B cell (primary cell): ENCODE measurements around the gene FES. TPM values are rescaled to one million over a fixed set of nuclear protein-coding genes. Genes with fewer than 3 reads are reported as not detected.
A peak's percentile ranks its signal among the peaks of the same experiment; 100 is the strongest.
"Not testable (repeated sequence)": the region's sequence is repeated elsewhere in the genome, so short reads cannot be mapped to it uniquely, and the experiment has no call there.

Source experiments
- ATAC-seq: fragments of 200-7000 bp; cut with Tn5 transposase; one replicate; pipeline ENCODE4 v1.10.0; 2021; ENCODE audit warnings: low read depth, mild to moderate bottlenecking, moderate number of reproducible peaks, moderate library complexity
- CTCF ChIA-PET: fragments of 350-600 bp; sonication (Branson Sonifier 250); formaldehyde crosslinking; loops from one replicate; lab custom pipeline; 2021; ENCODE audit warnings: antibody characterized with exemption, inconsistent platforms; lab: Charles Lee
- POLR2A ChIA-PET: fragments of 350-600 bp; sonication (Branson Sonifier 250); formaldehyde crosslinking; loops from one replicate; lab custom pipeline; 2021; ENCODE audit warnings: antibody characterized with exemption; lab: Charles Lee
- DNase-seq: peaks from one replicate; pipeline ENCODE4 v3.0.0; 2013
- H2AFZ ChIP-seq: 2 replicates; pipeline ENCODE4 v1.6.1; 2012; ENCODE audit warnings: mild to moderate bottlenecking, low read depth, low read length; ENCODE audit not compliant: insufficient read depth, poor library complexity, severe bottlenecking
- H3K27ac ChIP-seq, 2 donors: 1 replicate in 1 of 2; 2 replicates in 1 of 2; pipeline ENCODE4 v1.5.1; 2012 to 2013; ENCODE audit warnings: low read length in 2 of 2, mild to moderate bottlenecking in 2 of 2, moderate library complexity in 1 of 2
- H3K27me3 ChIP-seq, 4 experiments: fragments of 200-600 bp in 1 of 4; sonication (generic) in 1 of 4; replicated peaks in 1 of 4; 1 replicate in 2 of 4; 2 replicates in 2 of 4; pipeline versions ENCODE4 v1.6.1 to v1.7.0; 2013 to 2016; ENCODE audit warnings: low read length in 3 of 4, mild to moderate bottlenecking in 2 of 4, mixed read lengths in 1 of 4, moderate library complexity in 1 of 4; ENCODE audit not compliant: insufficient read depth in 4 of 4, control insufficient read depth in 3 of 4; ENCODE audit errors: control extremely low read depth in 1 of 4
- H3K36me3 ChIP-seq, 2 experiments: replicated peaks in 1 of 2; 1 replicate in 1 of 2; 2 replicates in 1 of 2; pipeline versions ENCODE4 v1.6.1 to v1.7.1; 2013; ENCODE audit warnings: low read length in 1 of 2; ENCODE audit not compliant: insufficient read depth in 2 of 2, control insufficient read depth in 1 of 2; ENCODE audit errors: control extremely low read depth in 1 of 2, extremely low read depth in 1 of 2
- H3K4me1 ChIP-seq, 2 donors: fragments of 200-600 bp in 1 of 2; sonication (generic) in 1 of 2; 1 replicate in 1 of 2; 2 replicates in 1 of 2; pipeline versions ENCODE4 v1.5.1 to v1.6.1; 2013 to 2017; ENCODE audit warnings: low read length in 2 of 2; ENCODE audit not compliant: control insufficient read depth in 2 of 2, insufficient read depth in 2 of 2
- H3K4me2 ChIP-seq: replicated peaks from 2 replicates; pipeline ENCODE3; 2012; ENCODE audit warnings: mild to moderate bottlenecking, low read depth, low read length; ENCODE audit not compliant: poor library complexity, severe bottlenecking
- H3K4me3 ChIP-seq, 5 experiments: fragments of 200-600 bp in 1 of 5; sonication (generic) in 1 of 5; 1 replicate in 3 of 5; 2 replicates in 2 of 5; pipeline versions ENCODE4 v1.5.1 to v1.7.0; 2011 to 2016; ENCODE audit warnings: low read length in 4 of 5, mild to moderate bottlenecking in 4 of 5, low read depth in 2 of 5, control low read depth in 1 of 5, moderate library complexity in 1 of 5; ENCODE audit not compliant: insufficient read depth in 1 of 5; ENCODE audit errors: control extremely low read depth in 1 of 5, extremely low read depth in 1 of 5
- H3K79me2 ChIP-seq: fragments of 200-600 bp; sonication (generic); one replicate; pipeline ENCODE4 v1.6.0; 2016; ENCODE audit warnings: low read length; ENCODE audit not compliant: control insufficient read depth, insufficient read depth
- H3K9ac ChIP-seq: fragments of 200-600 bp; sonication (generic); 2 replicates; pipeline ENCODE4 v1.6.1; 2017; ENCODE audit warnings: mild to moderate bottlenecking, low read length, moderate library complexity
- H3K9me3 ChIP-seq, 3 donors: one replicate each; pipeline versions ENCODE4 v1.6.1 to v1.7.1; 2013; ENCODE audit warnings: low read length in 2 of 3; ENCODE audit not compliant: control insufficient read depth in 2 of 3, insufficient read depth in 1 of 3; ENCODE audit errors: control extremely low read depth in 1 of 3
- H4K20me1 ChIP-seq: 2 replicates; pipeline ENCODE4 v1.6.0; 2012; ENCODE audit warnings: mild to moderate bottlenecking, low read length; ENCODE audit not compliant: insufficient read depth, control insufficient read depth, poor library complexity, severe bottlenecking
- H3K27ac Mint-ChIP-seq: one replicate; pipeline ENCODE4 v1.8.0; 2021; ENCODE audit warnings: mixed read lengths
- H3K27me3 Mint-ChIP-seq: one replicate; pipeline ENCODE4 v1.8.0; 2021; ENCODE audit warnings: mixed read lengths
- H3K4me1 Mint-ChIP-seq: one replicate; pipeline ENCODE4 v1.8.0; 2021; ENCODE audit warnings: mixed read lengths
- H3K4me3 Mint-ChIP-seq: one replicate; pipeline ENCODE4 v1.8.0; 2021; ENCODE audit warnings: mixed read lengths
- H3K9me3 Mint-ChIP-seq: one replicate; pipeline ENCODE4 v1.8.0; 2022; ENCODE audit warnings: mixed read lengths; ENCODE audit not compliant: insufficient read depth
- EZH2 ChIP-seq: IDR thresholded peaks from 2 replicates; pipeline ENCODE4 v1.6.1; 2012; ENCODE audit warnings: borderline replicate concordance, low read depth, mild to moderate bottlenecking, moderate library complexity, low read length; ENCODE audit not compliant: insufficient read depth, poor library complexity, severe bottlenecking
- WGBS: methylation state at CpG from one replicate; pipeline ENCODE4 v1.1.5; 2013; ENCODE audit warnings: missing lambda C conversion rate; ENCODE audit not compliant: insufficient coverage; 5-methylcytosine and 5-hydroxymethylcytosine counted together
- intact Hi-C: fragments of 100-400 bp; cut with micrococcal nuclease; formaldehyde crosslinking; loops from one replicate; pipeline ENCODE4 v1.10.0; 2022
- polyA plus RNA-seq: library from polyadenylated mRNA; depleted of rRNA; stranded (reverse); fragments of >200 nt; gene quantifications from 2 replicates; pipeline ENCODE4 v1.2.3, GENCODE V29; 2012
- total RNA-seq, 2 donors: library from RNA; stranded (reverse); fragments of 120-200 nt in 1 of 2; gene quantifications; 1 replicate in 1 of 2; 2 replicates in 1 of 2; pipeline versions ENCODE4 v1.2.3 to v1.2.4, GENCODE V29; 2013 to 2022
- TF ChIP-seq, protein P1 (sequence below): fragments of 200-600 bp; IDR thresholded peaks from one replicate; pipeline ENCODE4 v1.8.0; 2022; ENCODE audit warnings: antibody characterized with exemption, mild to moderate bottlenecking

The FES gene
- total and polyA plus RNA-seq, 2 donors (not counting 1 experiment from before 2014, with no cell fraction given) = 23.9 to 31.4 TPM

DNA sequence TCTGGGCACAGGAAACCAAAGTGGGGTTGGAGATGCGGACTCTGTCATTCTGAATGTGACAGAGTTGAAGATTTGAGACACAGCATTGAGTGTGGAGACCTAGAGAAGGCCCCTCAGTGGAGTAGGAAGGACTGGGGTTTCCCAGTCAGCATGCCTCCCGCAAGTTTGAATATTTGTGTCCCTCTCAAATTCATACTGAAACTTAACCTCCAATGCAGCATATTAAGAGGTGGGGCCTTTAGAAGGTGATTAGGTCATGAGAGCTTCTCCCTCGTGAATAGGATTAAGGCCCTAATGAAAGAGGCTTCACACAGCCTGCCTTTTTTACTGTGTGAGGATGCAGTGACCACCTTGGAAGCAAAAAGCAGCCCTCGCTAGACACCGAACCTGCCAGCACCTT, 40.1 kb downstream of the FES start:
- DNase-seq (no peak), ATAC-seq (no peak)
- no peak overlapping the region for H3K27ac ChIP-seq
- no peaks in the 10 kb centered on the region for H3K79me2 ChIP-seq
- H3K9ac ChIP-seq = no peak overlapping the region
- no peak overlapping the region for H3K4me2 ChIP-seq
- ChIA-PET CTCF (interaction anchor here (4.6 kb wide), 1 partner anchor 8 kb away, joined by 40 read pairs; the partner anchor contains the start of genes HDDC3 and UNC45A), POLR2A (interaction anchor here (0.7 kb wide), 1 partner anchor 30 kb away, joined by 4 read pairs; no protein-coding TSS in a partner anchor)
- 74% methylated on average over 2 of the region's 5 CpGs for WGBS
- TF ChIP-seq EZH2 = no peak
- TF ChIP-seq, protein P1, sequence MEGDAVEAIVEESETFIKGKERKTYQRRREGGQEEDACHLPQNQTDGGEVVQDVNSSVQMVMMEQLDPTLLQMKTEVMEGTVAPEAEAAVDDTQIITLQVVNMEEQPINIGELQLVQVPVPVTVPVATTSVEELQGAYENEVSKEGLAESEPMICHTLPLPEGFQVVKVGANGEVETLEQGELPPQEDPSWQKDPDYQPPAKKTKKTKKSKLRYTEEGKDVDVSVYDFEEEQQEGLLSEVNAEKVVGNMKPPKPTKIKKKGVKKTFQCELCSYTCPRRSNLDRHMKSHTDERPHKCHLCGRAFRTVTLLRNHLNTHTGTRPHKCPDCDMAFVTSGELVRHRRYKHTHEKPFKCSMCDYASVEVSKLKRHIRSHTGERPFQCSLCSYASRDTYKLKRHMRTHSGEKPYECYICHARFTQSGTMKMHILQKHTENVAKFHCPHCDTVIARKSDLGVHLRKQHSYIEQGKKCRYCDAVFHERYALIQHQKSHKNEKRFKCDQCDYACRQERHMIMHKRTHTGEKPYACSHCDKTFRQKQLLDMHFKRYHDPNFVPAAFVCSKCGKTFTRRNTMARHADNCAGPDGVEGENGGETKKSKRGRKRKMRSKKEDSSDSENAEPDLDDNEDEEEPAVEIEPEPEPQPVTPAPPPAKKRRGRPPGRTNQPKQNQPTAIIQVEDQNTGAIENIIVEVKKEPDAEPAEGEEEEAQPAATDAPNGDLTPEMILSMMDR = no peak
- H2AFZ ChIP-seq = no peak overlapping the region
- no peaks in the 10 kb centered on the region for H3K9me3 Mint-ChIP-seq
- peaks cover 5 to 20% of the 10 kb centered on the region in 2 experiments for H3K36me3 ChIP-seq
- H3K27ac Mint-ChIP-seq = no peak overlapping the region
- no peaks in the 10 kb centered on the region for H3K9me3 ChIP-seq
- no peaks in the 10 kb centered on the region for H3K27me3 ChIP-seq
- H4K20me1 ChIP-seq = no peaks in the 10 kb centered on the region
- H3K4me3 Mint-ChIP-seq = no peak overlapping the region
- peaks cover 5% of the 10 kb centered on the region for H3K4me1 Mint-ChIP-seq
- intact Hi-C loops = no loop called here
- peaks cover 3% of the 10 kb centered on the region in 2 donors for H3K4me1 ChIP-seq
- H3K4me3 ChIP-seq = no peak overlapping the region
- no peaks in the 10 kb centered on the region for H3K27me3 Mint-ChIP-seq

DNA sequence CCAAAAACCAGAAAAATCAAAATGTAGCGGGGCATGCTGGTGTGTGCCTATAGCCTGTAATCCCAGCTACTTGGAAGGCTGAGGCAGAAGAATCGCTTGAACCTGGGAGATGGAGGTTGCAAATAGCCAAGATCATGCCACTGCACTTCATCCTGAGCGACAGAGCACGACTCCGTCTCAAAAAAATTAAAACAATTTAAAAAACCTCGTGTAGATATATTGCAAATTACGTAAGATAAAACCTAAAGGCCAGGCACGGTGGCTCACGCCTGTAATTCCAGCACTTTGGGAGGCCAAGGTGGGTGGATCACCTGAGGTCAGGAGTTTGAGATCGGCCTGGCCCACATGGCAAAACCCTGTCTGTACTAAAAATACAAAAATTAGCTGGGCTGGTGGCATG, 42.5 kb downstream of the FES start:
- H3K27ac Mint-ChIP-seq, H3K4me2 ChIP-seq, H2AFZ ChIP-seq, ATAC-seq, H3K36me3 ChIP-seq, H3K9me3 Mint-ChIP-seq, H3K4me3 ChIP-seq, H3K9me3 ChIP-seq, H3K9ac ChIP-seq, H3K79me2 ChIP-seq, H3K27me3 ChIP-seq, intact Hi-C loops, H4K20me1 ChIP-seq, DNase-seq, H3K27ac ChIP-seq, POLR2A ChIA-PET, H3K4me3 Mint-ChIP-seq, H3K27me3 Mint-ChIP-seq: not testable (repeated sequence)
- H3K4me1 ChIP-seq = peaks cover 19 to 24% of the 10 kb centered on the region in 2 donors
- CTCF ChIA-PET = interaction anchor here (1.0 to 1.4 kb wide), 3 partner anchors 8 to 41 kb away, joined by 3 to 6 read pairs (median 5); partner anchors contain the start of gene UNC45A
- H3K4me1 Mint-ChIP-seq = peaks cover 23% of the 10 kb centered on the region
- WGBS = 100% methylated on average over 4 of the region's 10 CpGs

DNA sequence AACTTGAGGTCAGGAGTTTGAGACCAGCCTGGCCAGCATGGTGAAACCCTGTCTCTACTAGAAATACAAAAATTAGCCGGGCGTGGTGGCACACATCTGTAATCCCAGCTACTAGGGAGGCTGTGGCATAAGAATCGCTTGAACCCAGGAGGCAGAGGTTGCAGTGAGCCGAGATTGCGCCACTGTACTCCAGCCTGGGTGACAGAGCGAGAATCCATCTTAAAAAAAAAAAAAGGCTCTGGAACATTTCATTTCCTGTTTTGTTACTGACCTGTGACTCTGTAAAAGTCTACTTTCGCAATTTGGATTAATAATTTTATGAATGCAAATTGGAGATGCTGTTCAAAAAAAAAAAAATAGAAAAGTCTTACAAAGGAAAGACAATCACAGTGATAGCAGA, 43.8 kb downstream of the FES start:
- WGBS = 98% methylated on average over 6 of the region's 7 CpGs
- CTCF ChIA-PET = interaction anchor here (0.7 to 2.0 kb wide), 3 partner anchors 42 to 441 kb away, joined by 3 to 12 read pairs (median 4); no protein-coding TSS in a partner anchor
- H4K20me1 ChIP-seq, H3K9me3 Mint-ChIP-seq, POLR2A ChIA-PET, H3K27ac ChIP-seq, H3K79me2 ChIP-seq, H3K36me3 ChIP-seq, H3K4me2 ChIP-seq, intact Hi-C loops, H2AFZ ChIP-seq, ATAC-seq, H3K27me3 Mint-ChIP-seq, H3K9me3 ChIP-seq, H3K9ac ChIP-seq, H3K4me3 ChIP-seq, H3K27me3 ChIP-seq, DNase-seq, H3K27ac Mint-ChIP-seq: not testable (repeated sequence)
- Mint-ChIP-seq H3K4me3 (peak overlapping the region; percentile 35), H3K4me1 (peaks cover 29% of the 10 kb centered on the region)
- peaks cover 24 to 35% of the 10 kb centered on the region in 2 donors for H3K4me1 ChIP-seq
